ENCODE results near the gene FNDC3B. TPM values are rescaled to one million over a fixed set of nuclear protein-coding genes. Genes with fewer than 3 reads are reported as not detected.

FNDC3B gene
- total and polyA plus RNA-seq, 12 donors, result 9.7 to 118 (median 85.0) TPM

GRCh38 chr3:172370419-172370818 lies 331.0 kb downstream of the FNDC3B start:
- Histone ChIP-seq H3K9me3 (no peaks in the 10 kb centered on the region), H3K27ac (peak overlapping the region in 7 of 10 donors; percentile 9 to 56 (median 27)), H3K4me1 (peaks cover 0 to 28% (median 10%) of the 10 kb centered on the region in 9 donors), H3K36me3 (peaks cover 0 to 100% (median 14%) of the 10 kb centered on the region in 9 donors), H3K4me3 (no peak overlapping the region), H3K27me3 (no peaks in the 10 kb centered on the region)
- 44 to 62% methylated on average over 3 of the region's 3 CpGs for WGBS, 2 donors
- ATAC-seq (peak in 3 of 8 donors; percentile 47 to 63 (median 54)), DNase-seq (no peak)
- intact Hi-C loops (cut with DNase I), result loop anchor here in 1 of 10 donors (10.0 kb wide), 2 partner anchors 94 to 284 kb away; no protein-coding TSS in a partner anchor
- TF ChIP-seq CTCF (IDR thresholded peaks at IDR 0.05), result no peak

GRCh38 chr3:172371544-172371943 lies 332.2 kb downstream of the FNDC3B start:
- no peak for DNase-seq
- 95 to 99% methylated on average over 4 of the region's 4 CpGs for WGBS, 2 donors
- ATAC-seq, result no peak
- intact Hi-C loops (cut with DNase I), result loop anchor here in 1 of 10 donors (10.0 kb wide), 2 partner anchors 93 to 283 kb away; no protein-coding TSS in a partner anchor
- H3K27ac ChIP-seq, result no peak overlapping the region
- TF ChIP-seq CTCF (IDR thresholded peaks at IDR 0.05), result no peak
- peaks cover 0 to 100% (median 13%) of the 10 kb centered on the region in 9 donors for H3K36me3 ChIP-seq
- H3K9me3 ChIP-seq, result no peaks in the 10 kb centered on the region
- no peak overlapping the region for H3K4me3 ChIP-seq
- peaks cover 0 to 28% (median 10%) of the 10 kb centered on the region in 9 donors for H3K4me1 ChIP-seq
- no peaks in the 10 kb centered on the region for H3K27me3 ChIP-seq

- 92 to 93% methylated on average over 4 of the region's 4 CpGs for WGBS, 2 donors
- Histone ChIP-seq H3K27me3 (no peaks in the 10 kb centered on the region), H3K4me3 (no peak overlapping the region), H3K9me3 (no peaks in the 10 kb centered on the region), H3K27ac (no peak overlapping the region), H3K4me1 (peaks cover 0 to 28% (median 10%) of the 10 kb centered on the region in 9 donors), H3K36me3 (peaks cover 0 to 100% (median 13%) of the 10 kb centered on the region in 9 donors)
- TF ChIP-seq CTCF (IDR thresholded peaks at IDR 0.05), result no peak
- intact Hi-C loops (cut with DNase I), result loop anchor here in 1 of 10 donors (10.0 kb wide), 2 partner anchors 92 to 282 kb away; no protein-coding TSS in a partner anchor
- ATAC-seq (no peak), DNase-seq (no peak)
Observed at GRCh38 chr3:172372895-172373294, 333.5 kb downstream of the FNDC3B start.

- no peak for TF ChIP-seq CTCF (IDR thresholded peaks at IDR 0.05)
- intact Hi-C loops (cut with DNase I), result loop anchor here in 1 of 10 donors (10.0 kb wide), 2 partner anchors 91 to 281 kb away; no protein-coding TSS in a partner anchor
- peaks cover 0 to 100% (median 20%) of the 10 kb centered on the region in 9 donors for H3K36me3 ChIP-seq
Observed at GRCh38 chr3:172373912-172374311, 334.5 kb downstream of the FNDC3B start.

More at GRCh38 chr3:172373912-172374311, 334.5 kb downstream of the FNDC3B start:
- ATAC-seq (no peak), DNase-seq (no peak)
- Histone ChIP-seq H3K27ac (no peak overlapping the region), H3K4me3 (no peak overlapping the region), H3K4me1 (peaks cover 0 to 20% (median 8%) of the 10 kb centered on the region in 9 donors), H3K27me3 (no peaks in the 10 kb centered on the region), H3K9me3 (peaks cover 0 to under 1% (median 0%) of the 10 kb centered on the region in 11 donors)
- 94 to 98% methylated on average over 5 of the region's 5 CpGs for WGBS, 2 donors

Data from heart right ventricle (tissue), 16 donors.